Suprapubic skin (tissue), 4 donors: Measurements from ENCODE around the gene ADAM33.

Experiments
- CTCF ChIP-seq, 2 donors: fragments of 200-600 bp in 1 of 2; fragments of 450-650 bp in 1 of 2; sonication (generic) in 1 of 2; IDR thresholded peaks; one replicate each; pipeline ENCODE4 v1.5.1; 2016 to 2019; ENCODE audit warnings: antibody characterized with exemption in 2 of 2, mild to moderate bottlenecking in 1 of 2, moderate library complexity in 1 of 2
- EP300 ChIP-seq: sonication (generic); formaldehyde crosslinking; IDR thresholded peaks from one replicate; pipeline ENCODE4 v1.6.1; 2017; ENCODE audit warnings: antibody characterized with exemption
- POLR2A ChIP-seq, 2 donors: fragments of 450-650 bp; IDR thresholded peaks; one replicate each; pipeline ENCODE4 v1.6.1; 2017; ENCODE audit warnings: antibody characterized with exemption in 2 of 2, mild to moderate bottlenecking in 2 of 2, moderate library complexity in 2 of 2
- POLR2AphosphoS5 ChIP-seq, 3 donors: sonication (generic); formaldehyde crosslinking; IDR thresholded peaks; one replicate each; pipeline ENCODE4 v1.6.1; 2017; ENCODE audit warnings: antibody characterized with exemption in 3 of 3

GRCh38 chr20:3705970-3706739, 24.3 kb upstream of the ADAM33 start:
- TF ChIP-seq CTCF (IDR thresholded peaks at IDR 0.05) = no peak
- no peak for TF ChIP-seq EP300
- TF ChIP-seq POLR2AphosphoS5 (IDR thresholded peaks at IDR 0.05) = no peak
- TF ChIP-seq POLR2A (IDR thresholded peaks at IDR 0.05) = no peak
